NCI-H82 treated with DMSO at 0.1 percent for 48 hours (cell line): Measurements from ENCODE around the gene RGS3.
A peak's percentile ranks its signal among the peaks of the same experiment; 100 is the strongest.

ENCODE experiments used
- DNase-seq: peaks from one replicate; lab custom pipeline; 2025; ENCODE audit not compliant: unreplicated experiment; lab: John Stamatoyannopoulos, UW

The RGS3 gene

DNA sequence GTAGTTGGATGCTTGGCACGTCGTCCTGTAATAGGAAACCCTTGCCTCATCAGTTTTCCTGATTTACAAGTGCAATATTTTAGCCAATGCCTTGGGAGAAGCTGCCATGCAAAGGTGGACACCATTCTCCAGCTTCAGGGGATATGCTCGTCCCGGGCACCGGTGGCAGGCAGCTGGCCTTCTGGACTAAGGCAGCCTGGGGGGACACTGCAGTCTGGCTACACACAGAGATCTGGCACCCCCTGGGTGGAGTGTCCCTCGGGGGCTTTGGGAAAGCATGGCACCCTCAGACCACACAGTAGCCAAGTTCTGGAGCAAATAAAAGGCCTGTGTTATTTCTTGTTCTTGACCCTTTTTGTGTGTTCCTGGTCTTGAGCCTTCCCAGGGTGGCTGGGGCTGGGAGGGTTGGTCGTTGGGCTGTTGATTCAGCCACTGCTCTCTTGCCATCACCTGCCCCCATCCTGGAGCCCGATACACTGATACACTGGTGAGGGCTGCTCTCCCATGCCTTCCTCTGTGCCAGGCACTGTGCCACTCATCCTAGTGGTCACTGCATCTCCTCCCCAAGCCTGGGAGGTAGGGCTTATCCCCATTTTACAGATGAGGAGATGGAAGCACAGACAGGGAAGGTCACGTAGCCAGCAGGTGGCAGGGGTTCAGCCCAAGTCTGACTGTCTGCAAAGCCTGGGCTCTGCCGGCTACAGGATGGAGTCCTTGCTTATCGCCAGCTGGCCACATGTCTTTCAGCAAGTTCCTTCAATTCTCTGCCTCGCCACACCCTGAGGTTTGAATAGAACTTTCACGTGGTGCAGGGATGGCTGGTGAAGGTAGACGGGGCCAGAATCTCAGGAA is 134.1 kb downstream of the RGS3 start:
- DNase-seq, result no peak

- DNase-seq, result no peak
Measured at GRCh38 chr9:113598451-113598850, 134.9 kb downstream of the RGS3 start.

DNA sequence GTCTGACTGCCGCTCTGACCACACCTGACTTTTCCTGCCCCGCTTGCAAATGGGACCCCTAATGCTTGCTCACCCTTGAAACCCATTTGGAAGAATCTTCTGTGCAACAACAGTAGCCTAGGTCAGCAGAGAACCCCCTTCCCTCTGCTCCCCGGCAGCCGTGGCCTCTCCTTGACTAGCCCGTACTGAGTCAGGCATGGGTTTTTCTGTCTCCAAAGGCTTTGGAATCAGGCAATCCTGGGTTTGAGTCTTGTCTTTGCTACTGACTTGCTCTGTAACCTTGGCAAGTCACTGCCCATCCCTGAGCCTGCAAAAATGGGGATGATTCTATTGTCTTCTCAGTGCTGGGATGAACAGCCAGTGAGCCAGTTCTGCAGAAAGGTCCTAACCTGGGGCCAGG is 135.4 kb downstream of the RGS3 start:
- DNase-seq, result no peak

DNA sequence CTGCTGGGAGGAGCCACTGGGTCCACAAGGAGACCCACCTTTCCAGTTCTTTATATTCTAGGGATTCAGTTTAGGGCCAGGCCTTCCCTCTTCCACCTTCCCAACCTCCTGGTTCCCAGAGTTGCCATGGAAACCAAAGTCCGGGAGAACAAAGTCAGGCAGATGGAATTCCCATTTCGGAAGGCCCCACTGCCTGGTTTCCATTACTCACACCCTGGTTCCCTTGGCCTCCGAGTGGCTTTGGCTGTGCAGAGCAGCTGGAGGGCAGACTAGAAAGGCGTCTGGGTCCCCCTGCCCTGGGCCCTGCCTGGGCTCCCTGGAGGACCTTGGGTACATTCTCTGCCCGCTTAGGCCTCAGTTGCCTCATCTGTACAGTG is 136.1 kb downstream of the RGS3 start:
- DNase-seq, result no peak

- DNase-seq, result no peak
Measured at GRCh38 chr9:113600023-113600823, 136.7 kb downstream of the RGS3 start.

GRCh38 chr9:113600871-113601614 is 137.5 kb downstream of the RGS3 start:
- peak; percentile 9 for DNase-seq

- DNase-seq, result no peak
Measured at GRCh38 chr9:113601656-113602055, 138.1 kb downstream of the RGS3 start.

DNA sequence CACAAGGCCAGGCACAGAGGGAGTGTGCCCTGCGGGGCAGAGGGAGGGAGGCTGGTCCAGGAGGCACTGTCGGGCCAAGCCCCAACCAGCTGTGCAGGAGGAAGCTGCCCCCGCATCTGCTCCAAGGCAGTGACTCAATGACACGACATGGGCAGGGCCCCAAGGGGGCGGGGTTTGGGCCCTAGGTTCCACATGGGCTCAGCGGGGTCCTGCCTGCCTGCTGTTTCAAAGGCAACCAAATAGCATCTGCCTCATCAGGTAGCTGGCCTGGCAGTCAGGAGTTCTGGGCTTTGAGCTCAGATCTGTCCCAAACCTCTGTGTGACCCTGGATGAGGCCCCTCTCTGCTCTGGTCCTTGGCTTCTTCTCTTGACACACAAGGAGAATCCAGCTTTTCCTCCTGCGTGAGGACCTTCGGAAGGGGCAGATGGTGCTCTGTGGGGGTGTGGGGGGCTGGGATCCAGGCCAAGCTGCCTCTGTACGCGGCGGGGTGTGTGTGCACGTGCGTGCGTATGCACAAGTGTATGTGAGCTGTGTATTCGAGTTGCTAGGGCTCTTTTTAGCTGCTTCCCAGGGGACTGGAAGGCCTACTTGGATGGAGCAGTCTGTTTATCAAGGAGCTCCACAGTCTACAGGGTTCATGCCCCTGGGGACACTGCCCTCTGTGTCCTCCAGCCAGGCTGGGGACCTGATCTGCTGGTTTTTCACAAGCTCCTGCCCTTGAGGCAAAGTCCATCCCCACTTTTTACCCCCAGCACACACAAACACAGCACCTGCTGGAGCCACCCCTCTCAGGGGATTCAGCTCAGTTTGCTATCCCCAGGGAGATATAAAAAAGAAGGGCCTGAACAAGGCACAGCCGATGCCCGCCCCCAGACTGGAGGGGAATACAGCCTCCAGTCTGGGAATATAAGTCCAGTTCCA is 138.9 kb downstream of the RGS3 start:
- DNase-seq, result peak; percentile 79

DNA sequence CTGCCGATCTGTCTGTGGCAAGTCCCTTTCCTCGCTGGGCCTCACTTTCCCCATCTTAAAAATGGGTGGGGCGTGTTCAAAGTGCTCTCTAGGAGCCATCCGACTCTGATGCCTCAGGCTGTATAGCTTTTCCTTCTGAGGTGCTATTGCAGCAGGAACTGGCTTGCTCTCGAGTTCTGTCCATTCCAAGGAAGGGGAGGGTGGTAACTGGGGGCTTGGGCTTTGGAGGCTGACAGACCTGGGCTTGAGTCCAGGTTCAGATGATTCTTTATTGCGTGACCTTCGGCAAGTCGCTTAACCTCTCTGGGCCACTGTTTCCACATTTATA is 139.5 kb downstream of the RGS3 start:
- no peak for DNase-seq

GRCh38 chr9:113603773-113604172 is 140.2 kb downstream of the RGS3 start:
- DNase-seq, result no peak

- no peak for DNase-seq
Measured at GRCh38 chr9:113604393-113604792, 140.9 kb downstream of the RGS3 start.

DNA sequence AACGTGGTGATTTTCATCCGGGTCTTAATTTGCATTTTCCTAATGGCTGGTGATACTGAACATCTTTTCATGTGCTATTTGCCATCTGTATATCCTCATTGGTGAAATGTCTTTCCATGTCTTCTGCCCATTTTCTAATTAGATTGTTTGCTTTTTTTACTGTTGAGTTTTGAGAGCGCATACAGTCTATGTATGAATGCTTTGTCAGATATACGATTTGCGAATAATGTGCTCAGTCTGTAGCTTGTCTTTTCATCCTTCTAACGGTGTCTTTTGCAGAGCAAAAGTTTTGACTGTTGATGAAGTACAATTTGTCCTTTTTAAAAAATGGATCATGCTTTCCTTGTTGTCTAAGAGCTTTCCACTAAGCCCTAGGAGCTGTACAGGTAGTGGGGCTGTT is 143.0 kb downstream of the RGS3 start:
- no peak for DNase-seq

DNA sequence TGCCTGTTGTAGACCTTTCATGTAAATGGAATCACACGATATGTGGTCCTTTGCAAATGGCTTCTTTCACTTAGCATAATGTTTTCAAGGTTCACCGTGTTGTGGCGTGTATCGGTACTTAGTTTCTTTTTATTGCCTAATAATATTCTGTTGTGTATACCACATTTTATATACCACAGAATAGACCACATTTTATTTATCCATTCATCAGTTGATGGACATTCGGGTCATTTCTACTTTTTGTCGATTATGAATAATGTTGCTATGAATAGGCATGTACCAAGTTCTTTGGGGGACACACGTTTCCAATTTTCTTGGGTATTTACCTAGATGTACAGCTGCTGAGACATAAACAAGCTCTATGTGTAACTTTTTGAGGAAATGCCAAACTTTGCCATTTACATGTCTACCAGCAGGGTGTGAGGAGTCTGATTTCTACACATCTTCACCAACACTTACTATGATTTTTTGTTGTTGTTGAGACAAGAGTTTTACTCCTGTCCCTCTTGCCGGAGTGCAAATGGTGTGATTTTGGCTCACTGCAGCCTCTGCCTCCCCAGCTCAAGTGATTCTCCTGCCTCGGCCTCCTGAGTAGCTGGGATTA is 144.7 kb downstream of the RGS3 start:
- DNase-seq, result no peak

GRCh38 chr9:113609562-113610318 is 146.2 kb downstream of the RGS3 start:
- DNase-seq, result no peak

DNA sequence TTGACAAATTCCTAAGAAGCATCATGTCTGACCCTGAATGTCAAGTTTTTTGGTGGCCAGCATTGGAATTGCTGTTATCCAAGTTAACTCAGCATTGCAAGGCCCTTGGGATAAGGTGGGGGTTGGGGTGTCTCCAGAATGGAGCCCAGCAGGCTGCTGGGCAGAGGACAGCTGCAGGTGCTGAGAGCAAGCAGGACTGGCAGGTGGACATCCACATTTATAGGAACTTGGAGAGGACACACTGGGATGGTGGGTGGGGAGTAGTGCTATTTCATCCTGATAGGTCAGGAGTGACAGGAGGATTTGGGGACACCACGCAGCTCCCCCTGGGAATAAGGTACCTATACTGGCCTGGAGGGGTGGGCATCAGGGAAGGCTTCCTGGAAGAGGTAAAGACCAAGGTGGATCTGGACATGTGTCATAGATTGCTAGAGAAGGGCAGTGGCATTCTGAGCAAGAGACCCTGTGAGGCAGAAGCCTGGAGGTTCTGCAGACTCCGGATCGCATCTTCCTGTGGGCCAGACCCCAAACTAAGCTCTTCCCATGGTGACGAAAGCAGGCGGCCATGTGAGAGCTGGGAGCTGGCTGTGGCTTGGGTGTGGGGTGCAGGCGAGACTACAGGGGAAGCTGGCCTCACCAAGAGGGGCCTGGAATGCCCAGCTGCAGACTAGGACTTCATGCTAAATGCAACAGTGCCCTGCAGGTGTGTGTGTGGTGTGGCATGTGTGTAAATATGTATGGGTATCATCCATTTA is 148.1 kb downstream of the RGS3 start:
- no peak for DNase-seq

DNA sequence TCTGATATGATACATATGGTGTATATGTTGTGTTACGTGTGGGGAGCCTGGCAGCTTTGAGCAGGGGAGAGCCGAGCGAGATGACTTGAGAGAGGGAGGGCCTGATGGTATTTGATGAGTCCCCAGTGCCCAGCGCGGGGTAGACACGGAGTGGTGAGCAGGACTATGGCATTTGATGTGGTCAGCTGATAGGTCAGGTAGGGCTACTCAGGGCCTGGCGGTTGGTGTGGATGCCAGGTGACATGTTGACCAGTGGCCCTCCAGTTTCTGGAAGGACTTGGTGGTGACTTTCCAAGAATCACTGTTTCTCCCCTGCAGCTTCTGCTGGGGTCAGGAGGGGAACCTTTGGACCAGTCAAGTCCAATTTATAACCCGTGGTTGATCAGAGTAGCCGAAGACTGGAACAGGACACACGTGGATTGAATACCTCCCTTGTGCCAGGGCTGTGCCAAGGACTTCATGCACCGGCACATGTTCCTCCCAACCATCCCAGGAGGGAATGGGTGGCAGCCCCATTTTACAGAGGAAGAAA is 148.8 kb downstream of the RGS3 start:
- DNase-seq, result no peak

DNA sequence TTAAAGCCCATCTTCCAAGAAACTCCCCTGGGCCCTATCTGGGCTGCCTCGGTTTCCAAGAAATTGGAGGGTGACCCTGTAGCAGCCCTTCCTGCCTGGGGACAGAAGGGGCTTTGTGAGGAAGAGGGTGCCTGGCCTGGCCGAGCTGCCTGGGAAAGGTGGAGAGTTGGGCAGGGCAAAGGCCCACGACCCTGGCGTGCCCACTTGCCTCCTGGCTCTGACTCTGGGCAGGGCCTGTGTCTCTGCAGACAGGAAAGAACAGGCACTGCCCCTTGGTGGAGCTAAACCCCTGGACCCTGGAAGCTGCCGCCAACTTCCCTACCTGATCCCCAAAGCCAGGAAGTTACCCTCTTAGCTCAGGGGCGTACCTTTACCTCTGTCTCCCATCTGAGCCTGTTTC is 149.3 kb downstream of the RGS3 start:
- DNase-seq, result no peak

DNA sequence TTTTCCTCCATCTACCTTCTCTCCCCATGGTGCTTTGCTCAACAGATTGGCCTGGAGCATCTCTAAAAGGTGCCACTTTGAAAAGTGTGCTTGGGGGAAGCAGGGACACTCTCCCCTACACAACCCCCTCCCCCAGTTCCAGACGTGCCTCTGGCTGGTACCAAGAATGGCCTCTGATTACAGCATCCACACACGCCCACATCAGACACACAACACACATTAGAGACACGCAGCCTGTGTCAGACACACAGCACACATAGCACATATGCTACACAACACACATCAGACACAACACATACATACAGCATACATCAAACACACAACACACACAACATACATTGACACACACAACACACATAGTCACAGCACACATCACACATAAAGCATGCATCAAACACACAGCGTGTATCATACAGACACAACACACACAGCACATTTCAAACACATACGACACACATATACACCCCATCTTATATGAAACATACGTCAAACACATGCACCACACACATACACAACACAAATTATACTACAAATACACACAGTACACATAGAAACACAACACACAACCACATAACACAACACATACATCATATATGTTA is 150.4 kb downstream of the RGS3 start:
- no peak for DNase-seq
